Activated CD4-positive, alpha-beta T cell treated with anti-CD3 and anti-CD28 coated beads for 24 hours (primary cell): ENCODE results near the gene POU6F2.

Experiments used
- DNase-seq, 2 donors: peaks; one replicate each; pipeline ENCODE4 v3.0.0-alpha.2; 2020; ENCODE audit warnings: low read depth in 2 of 2

POU6F2 gene

DNA sequence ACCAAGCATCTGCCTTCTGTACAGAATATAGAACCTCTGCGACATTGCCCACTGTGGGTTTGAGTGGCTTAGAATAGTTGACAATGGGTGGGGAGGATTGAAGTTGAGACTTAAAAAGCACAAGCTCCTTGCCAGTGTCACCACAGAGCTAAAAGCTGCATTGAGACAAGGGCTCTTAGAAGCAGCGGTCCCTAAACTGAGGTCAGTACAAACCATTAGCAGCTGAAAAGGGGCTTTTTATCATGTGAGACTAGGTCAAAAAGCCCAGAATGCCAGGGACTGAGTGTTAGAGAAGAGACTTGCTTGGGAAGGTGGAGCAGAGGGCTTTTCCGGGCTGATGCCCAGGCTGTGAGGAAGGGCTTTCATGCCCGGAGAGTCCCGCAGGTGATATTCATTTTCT lies 91.3 kb downstream of the POU6F2 start:
- DNase-seq: no peak

DNA sequence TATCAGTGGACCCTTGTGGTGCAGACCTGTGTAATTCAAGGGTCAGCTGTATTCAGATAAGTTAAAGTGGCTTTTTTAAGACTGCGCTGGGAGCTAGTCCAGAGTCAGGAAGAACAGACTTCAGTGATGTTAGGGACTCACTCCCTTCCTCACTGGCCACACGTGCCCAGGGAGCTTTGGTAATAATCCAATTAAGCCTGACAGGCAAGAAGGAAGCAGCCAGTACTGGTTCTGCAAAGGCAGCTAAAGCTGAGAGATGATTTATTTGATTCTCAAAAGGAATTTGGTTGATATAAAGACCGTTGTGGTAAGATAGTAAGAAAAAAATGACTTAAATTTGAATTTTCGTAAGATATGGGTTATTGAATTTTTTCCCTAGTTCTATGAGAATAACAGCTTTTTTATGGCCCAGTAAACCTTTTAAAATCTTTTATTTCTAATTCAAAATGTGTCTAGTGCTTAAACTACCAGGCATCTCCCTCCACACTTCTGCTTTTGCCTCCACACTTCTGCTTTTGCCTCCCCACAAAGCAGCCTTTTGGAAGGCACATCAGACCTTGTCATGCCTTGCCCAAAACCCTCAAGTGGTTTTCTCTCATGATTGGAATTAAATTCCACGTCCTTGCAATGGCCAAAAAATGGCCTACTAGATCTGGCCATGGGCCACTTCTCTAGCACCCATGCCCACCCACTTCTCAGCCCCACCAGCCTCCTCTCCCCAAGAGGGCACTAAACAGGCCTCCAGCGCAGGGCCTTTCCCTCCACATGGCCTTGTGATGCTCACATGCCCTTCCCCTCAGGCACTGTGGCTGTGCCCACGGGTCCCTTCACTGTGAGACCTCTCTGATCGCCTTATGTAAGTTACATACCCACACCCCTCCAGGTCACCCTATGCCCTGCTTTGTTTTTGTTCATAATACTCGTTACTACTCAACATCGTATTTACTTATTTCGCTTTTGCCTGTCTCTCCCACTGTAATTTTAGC lies 92.5 kb downstream of the POU6F2 start:
- no peak for DNase-seq

GRCh38 chr7:39071116-39071515 lies 93.4 kb downstream of the POU6F2 start:
- no peak for DNase-seq

DNA sequence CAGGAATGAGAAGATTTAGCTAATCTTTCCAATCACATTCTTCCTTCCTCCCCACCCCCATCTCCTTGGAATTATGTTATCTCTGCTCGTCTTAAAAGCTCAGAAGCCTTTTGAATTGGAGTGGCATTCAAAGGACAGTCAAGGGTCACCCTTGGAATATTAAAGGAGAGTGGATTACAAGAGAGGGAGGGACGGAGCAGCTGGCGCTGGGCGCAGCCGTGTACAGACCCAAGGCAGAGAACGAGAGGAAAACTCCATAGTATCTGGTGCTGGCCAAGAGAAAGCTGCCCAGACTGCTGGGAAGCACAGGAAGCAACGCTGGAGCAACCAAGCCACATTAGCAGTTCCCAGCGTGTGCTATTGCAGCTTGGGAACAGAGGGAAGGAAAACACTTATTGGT lies 95.7 kb downstream of the POU6F2 start:
- DNase-seq: no peak

DNA sequence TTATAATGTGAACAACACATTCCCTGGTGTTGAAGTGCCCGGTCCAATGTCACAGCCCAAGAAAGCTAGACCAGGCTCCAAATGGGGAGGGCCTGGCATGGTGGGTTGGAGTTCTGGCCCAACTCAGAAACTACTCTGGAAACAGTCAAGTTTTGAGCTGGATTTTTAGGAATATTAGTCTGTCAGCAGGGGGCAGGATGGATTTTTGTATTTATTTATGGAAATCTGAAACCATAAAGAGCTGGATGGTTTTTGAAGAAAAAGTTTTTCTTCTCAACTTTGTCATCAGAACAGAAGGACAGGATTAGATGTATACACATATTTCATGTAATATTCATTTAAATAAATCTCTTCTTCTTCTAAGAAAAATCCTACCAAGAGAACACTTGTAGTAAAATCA lies 97.5 kb downstream of the POU6F2 start:
- no peak for DNase-seq

DNA sequence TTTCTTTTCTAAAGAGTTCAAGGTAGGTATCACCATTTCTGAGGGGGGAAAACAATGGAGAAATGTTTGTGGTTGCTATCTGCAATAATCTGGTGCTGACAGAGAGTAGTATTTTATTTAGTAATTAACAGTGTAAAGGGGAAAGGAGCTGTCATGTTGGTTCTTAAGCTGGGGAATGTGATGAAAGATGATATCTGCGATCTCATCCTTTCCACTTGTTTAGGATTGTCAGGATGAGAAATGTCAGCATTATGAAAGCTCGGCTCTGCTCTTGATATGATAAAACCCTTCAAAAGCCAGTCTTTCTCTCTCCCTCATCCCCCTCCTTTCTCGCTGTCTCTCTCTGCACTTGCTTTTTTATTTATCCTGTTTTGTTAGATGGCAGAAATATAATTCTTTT lies 106.1 kb downstream of the POU6F2 start:
- no peak for DNase-seq

GRCh38 chr7:39084349-39084748 lies 106.6 kb downstream of the POU6F2 start:
- DNase-seq: no peak

DNA sequence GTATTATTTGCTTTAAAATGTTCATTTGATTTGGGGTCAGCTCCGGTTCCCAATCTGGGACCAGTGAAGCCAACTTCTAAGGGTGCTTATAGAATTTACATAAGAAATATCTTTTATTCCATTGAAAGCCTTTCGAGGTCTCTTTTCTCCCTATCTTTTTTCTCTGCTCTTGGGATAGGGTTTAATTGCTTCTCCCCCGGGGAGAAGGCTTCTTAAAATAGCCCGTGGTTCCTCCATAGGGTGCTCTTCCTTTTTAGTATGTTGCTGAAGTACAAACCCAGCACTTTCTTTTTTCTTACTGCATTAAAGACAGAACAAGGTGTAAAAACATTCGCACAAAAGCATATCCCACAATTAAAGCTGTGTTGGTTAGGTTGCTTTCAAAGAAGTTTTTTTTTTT lies 107.5 kb downstream of the POU6F2 start:
- DNase-seq: no peak

- DNase-seq: no peak
Observed at GRCh38 chr7:39085590-39086049, 107.9 kb downstream of the POU6F2 start.

GRCh38 chr7:39086638-39087360 lies 109.1 kb downstream of the POU6F2 start:
- no peak for DNase-seq

DNA sequence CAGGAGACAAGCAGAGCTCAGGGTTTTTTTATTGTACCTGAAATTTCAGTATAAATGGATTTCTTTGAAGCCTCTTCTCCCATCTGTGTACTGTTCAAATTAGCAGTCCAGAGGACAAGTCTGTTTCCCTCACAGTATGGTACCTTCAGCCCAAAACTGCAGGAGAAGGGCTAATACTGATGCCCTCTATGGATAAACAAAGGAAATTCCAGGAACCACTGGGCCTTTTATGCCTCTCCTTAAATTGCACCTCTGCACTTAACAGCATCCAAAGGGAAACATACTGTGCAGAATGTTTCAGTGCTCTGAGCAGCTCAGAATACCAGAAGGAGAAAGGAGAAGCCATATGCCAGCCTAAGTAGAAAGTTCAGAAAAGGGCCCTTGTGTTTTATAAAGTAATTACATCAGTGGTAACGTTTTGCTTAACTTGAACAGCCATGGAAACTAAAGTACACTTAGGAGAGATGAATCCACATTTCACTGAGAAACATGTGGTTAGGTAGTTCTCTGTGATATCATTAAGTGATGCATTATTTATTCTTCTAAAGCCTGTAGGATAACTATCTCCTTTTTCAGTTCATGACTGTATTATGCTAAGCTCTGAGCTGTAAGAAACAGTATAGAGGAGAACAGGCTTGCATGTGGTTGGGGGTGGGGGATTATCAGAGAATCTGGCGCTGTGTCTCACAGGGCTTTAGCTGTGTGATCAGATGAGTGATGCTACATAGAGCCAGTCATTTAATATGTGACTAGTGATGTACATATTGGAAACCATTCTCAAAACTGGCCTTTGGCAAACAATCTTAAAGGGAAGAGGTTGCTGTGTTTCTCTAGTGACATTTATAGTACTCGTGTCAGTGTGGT lies 111.3 kb downstream of the POU6F2 start:
- DNase-seq: no peak

GRCh38 chr7:39091145-39091544 lies 113.4 kb downstream of the POU6F2 start:
- DNase-seq: no peak

GRCh38 chr7:39091774-39092173 lies 114.1 kb downstream of the POU6F2 start:
- DNase-seq: no peak

GRCh38 chr7:39094731-39095130 lies 117.0 kb downstream of the POU6F2 start:
- DNase-seq: no peak

- no peak for DNase-seq
Observed at GRCh38 chr7:39095875-39096619, 118.3 kb downstream of the POU6F2 start.

- DNase-seq: no peak
Observed at GRCh38 chr7:39098506-39098905, 120.8 kb downstream of the POU6F2 start.

DNA sequence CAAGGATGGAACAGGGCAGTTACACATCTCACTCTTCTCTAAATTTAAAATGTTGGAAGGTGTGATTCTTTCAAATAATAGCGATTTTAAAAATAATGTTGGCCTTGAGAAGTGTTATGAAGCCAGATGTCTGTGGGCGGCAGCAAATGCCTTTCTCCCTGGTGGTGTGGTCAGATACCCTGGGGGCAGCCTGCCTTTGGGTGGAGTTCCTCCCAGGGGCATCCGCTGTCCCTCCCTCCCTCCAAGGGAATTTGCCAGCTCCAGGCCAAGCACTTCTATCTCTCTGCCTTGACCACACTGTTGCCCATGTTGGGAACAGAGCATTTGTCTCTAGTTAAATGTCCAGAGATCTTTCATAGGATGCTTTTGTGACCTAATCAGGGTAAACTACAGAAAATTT lies 121.4 kb downstream of the POU6F2 start:
- DNase-seq: no peak

- no peak for DNase-seq
Observed at GRCh38 chr7:39100270-39100669, 122.6 kb downstream of the POU6F2 start.

- no peak for DNase-seq
Observed at GRCh38 chr7:39102234-39102633, 124.5 kb downstream of the POU6F2 start.

GRCh38 chr7:39105720-39106119 lies 128.0 kb downstream of the POU6F2 start:
- DNase-seq: no peak

- no peak for DNase-seq
Observed at GRCh38 chr7:39125846-39126245, 148.1 kb downstream of the POU6F2 start.
